Epithelial cell of proximal tubule (primary cell): ENCODE results near the gene NKRF. TPM values are rescaled to one million over a fixed set of nuclear protein-coding genes. Genes with fewer than 3 reads are reported as not detected.
"Not testable (repeated sequence)": the region's sequence is repeated elsewhere in the genome, so short reads cannot be mapped to it uniquely, and the experiment has no call there.

ENCODE experiments used
- DNase-seq: peaks from one replicate; pipeline ENCODE4 v3.0.0-alpha.2; 2011; ENCODE audit warnings: low read depth
- H3K4me3 ChIP-seq: 2 replicates; pipeline ENCODE4 v1.5.1; 2011; ENCODE audit warnings: low read depth, mild to moderate bottlenecking, low read length
- CTCF ChIP-seq: conservative IDR thresholded peaks from 2 replicates; pipeline ENCODE4 v1.5.1; 2012; ENCODE audit warnings: low read depth, mild to moderate bottlenecking, low read length
- total RNA-seq: library from RNA; depleted of rRNA; stranded (reverse); fragments of >200 nt; gene quantifications from 2 replicates; pipeline ENCODE4 v1.2.3, GENCODE V29; 2015

Gene NKRF
- total RNA-seq, 1 donor from 2014 or later, result 5.8 TPM

DNA sequence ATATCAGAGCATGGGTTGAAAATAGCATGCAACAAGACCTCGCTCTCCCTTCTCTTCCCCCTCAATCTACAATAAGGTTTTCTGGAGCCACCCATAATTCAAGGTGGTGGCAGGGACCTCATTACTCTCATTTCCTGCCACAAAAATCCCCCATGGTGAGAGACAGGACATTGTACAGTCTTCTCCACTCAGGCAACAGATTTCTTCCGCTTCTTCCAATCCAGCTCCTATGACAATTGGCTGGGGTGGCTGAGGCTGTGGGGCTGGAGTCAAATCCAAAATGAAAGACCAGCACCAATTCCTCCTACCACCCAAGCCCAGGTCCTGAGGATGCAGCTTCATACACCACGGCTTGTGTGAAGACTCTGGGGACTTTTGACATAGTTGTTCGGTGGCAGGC is 40.3 kb upstream of the NKRF start:
- H3K4me3 ChIP-seq, result no peak overlapping the region
- TF ChIP-seq CTCF, result no peak
- no peak for DNase-seq

DNA sequence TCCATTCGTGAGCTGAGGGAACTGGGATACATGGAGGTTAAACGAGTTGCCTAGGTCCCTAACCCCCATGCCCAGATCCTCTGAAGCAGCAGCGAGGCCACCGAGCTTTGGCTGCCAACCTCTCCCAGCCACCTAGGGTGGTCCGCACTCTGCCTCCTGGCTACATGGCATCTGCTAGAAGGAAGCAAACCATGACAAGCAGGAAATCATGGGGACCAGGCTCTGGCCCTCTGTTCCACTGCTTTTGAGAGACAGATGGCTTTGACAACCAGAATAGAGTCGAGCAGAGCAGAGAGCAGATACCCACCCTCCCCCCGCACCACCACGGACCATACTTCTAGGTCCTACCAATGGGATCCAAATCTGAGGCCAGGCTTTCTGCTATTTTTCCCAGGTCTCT is 37.5 kb upstream of the NKRF start:
- H3K4me3 ChIP-seq, result no peak overlapping the region
- no peak for DNase-seq
- no peak for TF ChIP-seq CTCF

- no peak for TF ChIP-seq CTCF
- no peak overlapping the region for H3K4me3 ChIP-seq
- no peak for DNase-seq
Measured at GRCh38 chrX:119640731-119641170, 34.5 kb upstream of the NKRF start.

- no peak overlapping the region for H3K4me3 ChIP-seq
- DNase-seq, result no peak
- no peak for TF ChIP-seq CTCF
Measured at GRCh38 chrX:119638725-119639471, 32.7 kb upstream of the NKRF start.

DNA sequence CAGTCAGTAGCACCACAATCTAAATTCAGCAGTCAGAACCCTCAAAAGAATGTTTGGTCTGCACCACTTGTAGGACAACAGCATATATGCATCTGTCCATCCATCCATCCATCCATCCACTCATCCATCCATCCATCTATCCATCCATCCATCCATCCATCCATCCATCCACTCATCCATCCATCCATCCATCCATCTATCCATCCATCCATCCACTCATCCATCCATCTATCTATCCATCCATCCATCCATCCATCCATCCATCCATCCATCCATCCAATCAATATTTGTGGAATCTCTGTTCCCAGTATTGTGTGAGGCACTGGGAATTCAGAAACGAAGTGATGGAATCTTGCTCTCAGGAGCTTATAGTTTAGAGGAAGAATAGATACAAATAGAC is 31.2 kb upstream of the NKRF start:
- not testable (repeated sequence) for DNase-seq, H3K4me3 ChIP-seq

- no peak for TF ChIP-seq CTCF
- no peak overlapping the region for H3K4me3 ChIP-seq
- no peak for DNase-seq
Measured at GRCh38 chrX:119636419-119636818, 30.2 kb upstream of the NKRF start.

- no peak for DNase-seq
- no peak for TF ChIP-seq CTCF
- no peak overlapping the region for H3K4me3 ChIP-seq
Measured at GRCh38 chrX:119635799-119636198, 29.6 kb upstream of the NKRF start.

GRCh38 chrX:119635179-119635578 is 29.0 kb upstream of the NKRF start:
- no peak for DNase-seq
- no peak overlapping the region for H3K4me3 ChIP-seq
- no peak for TF ChIP-seq CTCF
